SH-SY5Y (cell line): ENCODE measurements around the gene KIFC3.

Experiments used
- GATA2 ChIP-seq: IDR thresholded peaks from 2 replicates; pipeline ENCODE4 v1.6.1; 2011; ENCODE audit warnings: mild to moderate bottlenecking, low read depth, low read length
- GATA3 ChIP-seq: IDR thresholded peaks from 2 replicates; pipeline ENCODE4 v1.6.1; 2011; ENCODE audit warnings: low read depth, mild to moderate bottlenecking, low read length, moderate library complexity

GRCh38 chr16:57765160-57765728 is 37.0 kb downstream of the KIFC3 start:
- TF ChIP-seq GATA2 (no peak), GATA3 (no peak)
